Progenitor cell of endocrine pancreas (in vitro differentiated cells): ENCODE results near the gene ESR2. TPM values are rescaled to one million over a fixed set of nuclear protein-coding genes. Genes with fewer than 3 reads are reported as not detected.
"Not testable (repeated sequence)": the region's sequence is repeated elsewhere in the genome, so short reads cannot be mapped to it uniquely, and the experiment has no call there.

ENCODE experiments used
- DNase-seq: peaks from one replicate; pipeline ENCODE4 v3.0.0; 2021; ENCODE audit warnings: low spot score; ENCODE audit not compliant: unreplicated experiment
- H3K27ac Mint-ChIP-seq: 2 replicates; pipeline ENCODE4 v1.8.0; 2021; ENCODE audit warnings: mild to moderate bottlenecking, moderate library complexity, mixed read lengths
- H3K27me3 Mint-ChIP-seq: 2 replicates; pipeline ENCODE4 v1.8.0; 2021; ENCODE audit warnings: mixed read lengths
- H3K36me3 Mint-ChIP-seq: 2 replicates; pipeline ENCODE4 v1.8.0; 2022; ENCODE audit warnings: mixed read lengths; ENCODE audit not compliant: insufficient read depth
- H3K4me1 Mint-ChIP-seq: 2 replicates; pipeline ENCODE4 v1.8.0; 2021; ENCODE audit warnings: low read depth, mixed read lengths
- H3K4me3 Mint-ChIP-seq: 2 replicates; pipeline ENCODE4 v1.8.0; 2021; ENCODE audit warnings: low read depth, mild to moderate bottlenecking, moderate library complexity, mixed read lengths
- H3K9me3 Mint-ChIP-seq: 2 replicates; pipeline ENCODE4 v1.8.0; 2021; ENCODE audit warnings: low read depth, mixed read lengths
- total RNA-seq: library from RNA; stranded (reverse); gene quantifications from 2 replicates; pipeline ENCODE4 v1.2.1, GENCODE V29; 2021
- TF ChIP-seq, protein P1 (sequence below): fragments of 200-600 bp; sonication (generic); IDR thresholded peaks from one replicate; pipeline ENCODE4 v1.5.0; 2021; ENCODE audit warnings: antibody characterized with exemption, mild to moderate bottlenecking; ENCODE audit not compliant: unreplicated experiment

Gene ESR2
- total RNA-seq, 1 donor from 2014 or later: 0.29 TPM

DNA sequence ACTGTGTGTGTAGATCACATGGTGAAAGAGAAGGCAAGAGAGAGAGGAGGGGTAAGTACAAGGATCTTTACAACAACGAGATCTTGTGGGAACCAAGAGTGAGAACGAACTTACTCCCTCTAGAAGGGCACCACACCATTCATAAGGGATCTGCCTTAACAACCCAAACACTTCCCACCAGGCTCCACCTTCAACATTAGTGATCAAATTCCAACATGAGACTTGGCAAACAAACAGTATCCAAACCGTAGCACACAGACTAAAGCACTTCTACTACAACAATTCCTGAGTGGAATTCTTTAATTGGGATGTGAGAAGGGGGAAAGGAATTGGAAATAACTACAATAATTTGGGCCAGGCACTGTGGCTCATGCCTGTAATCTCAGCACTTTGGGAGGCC is 35.0 kb upstream of the ESR2 start:
- TF ChIP-seq, protein P1, sequence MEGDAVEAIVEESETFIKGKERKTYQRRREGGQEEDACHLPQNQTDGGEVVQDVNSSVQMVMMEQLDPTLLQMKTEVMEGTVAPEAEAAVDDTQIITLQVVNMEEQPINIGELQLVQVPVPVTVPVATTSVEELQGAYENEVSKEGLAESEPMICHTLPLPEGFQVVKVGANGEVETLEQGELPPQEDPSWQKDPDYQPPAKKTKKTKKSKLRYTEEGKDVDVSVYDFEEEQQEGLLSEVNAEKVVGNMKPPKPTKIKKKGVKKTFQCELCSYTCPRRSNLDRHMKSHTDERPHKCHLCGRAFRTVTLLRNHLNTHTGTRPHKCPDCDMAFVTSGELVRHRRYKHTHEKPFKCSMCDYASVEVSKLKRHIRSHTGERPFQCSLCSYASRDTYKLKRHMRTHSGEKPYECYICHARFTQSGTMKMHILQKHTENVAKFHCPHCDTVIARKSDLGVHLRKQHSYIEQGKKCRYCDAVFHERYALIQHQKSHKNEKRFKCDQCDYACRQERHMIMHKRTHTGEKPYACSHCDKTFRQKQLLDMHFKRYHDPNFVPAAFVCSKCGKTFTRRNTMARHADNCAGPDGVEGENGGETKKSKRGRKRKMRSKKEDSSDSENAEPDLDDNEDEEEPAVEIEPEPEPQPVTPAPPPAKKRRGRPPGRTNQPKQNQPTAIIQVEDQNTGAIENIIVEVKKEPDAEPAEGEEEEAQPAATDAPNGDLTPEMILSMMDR: no peak

DNA sequence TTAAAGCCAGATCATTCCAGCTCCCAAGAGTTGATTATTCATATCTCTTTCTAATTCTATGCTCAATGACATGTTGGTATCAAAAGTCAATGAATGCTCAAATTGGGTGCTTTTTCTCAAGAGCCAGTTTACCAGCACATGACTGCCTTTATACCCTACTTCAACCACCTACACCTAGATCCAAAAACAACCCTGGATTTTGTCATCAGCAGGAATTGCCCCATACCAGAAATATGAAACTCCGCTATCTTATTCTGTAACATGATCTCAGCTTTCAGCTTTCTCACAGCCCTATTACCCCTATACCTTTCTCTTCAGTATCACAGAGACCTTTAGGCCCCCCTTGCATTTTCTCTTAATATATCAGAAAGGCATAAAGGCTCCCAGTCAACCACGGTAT is 32.3 kb upstream of the ESR2 start:
- Mint-ChIP-seq H3K4me3 (no peak overlapping the region), H3K9me3 (no peaks in the 10 kb centered on the region), H3K4me1 (peaks cover 2% of the 10 kb centered on the region), H3K36me3 (no peaks in the 10 kb centered on the region), H3K27me3 (no peaks in the 10 kb centered on the region), H3K27ac (no peak overlapping the region)
- TF ChIP-seq, protein P1: no peak
- no peak for DNase-seq

More for the DNA sequence above, 35.0 kb upstream of the ESR2 start:
- H3K4me3 Mint-ChIP-seq: no peak overlapping the region
- H3K36me3 Mint-ChIP-seq: no peaks in the 10 kb centered on the region
- H3K27ac Mint-ChIP-seq: no peak overlapping the region
- no peaks in the 10 kb centered on the region for H3K9me3 Mint-ChIP-seq
- H3K27me3 Mint-ChIP-seq: no peaks in the 10 kb centered on the region
- peaks cover 4% of the 10 kb centered on the region for H3K4me1 Mint-ChIP-seq
- DNase-seq: no peak

DNA sequence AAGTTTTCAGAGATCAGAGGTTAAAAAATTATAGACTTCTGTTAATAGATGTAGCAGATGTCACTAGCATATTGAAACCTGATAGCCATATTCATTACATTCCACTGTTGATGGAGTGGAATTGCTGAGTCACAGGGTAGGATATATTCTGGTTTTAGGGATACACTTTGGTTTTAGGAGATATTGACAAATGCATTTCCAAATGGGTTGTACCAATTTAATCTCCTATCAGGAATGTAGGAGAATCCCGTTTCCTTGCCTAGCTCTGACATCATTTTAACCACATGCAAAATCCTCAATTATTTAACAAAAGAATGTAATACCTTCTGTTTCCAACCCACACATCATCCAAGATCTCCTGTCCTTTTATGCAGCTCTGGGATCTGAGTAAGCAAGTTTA is 30.7 kb upstream of the ESR2 start:
- peaks cover 2% of the 10 kb centered on the region for H3K4me1 Mint-ChIP-seq
- no peak overlapping the region for H3K4me3 Mint-ChIP-seq
- no peaks in the 10 kb centered on the region for H3K9me3 Mint-ChIP-seq
- H3K36me3 Mint-ChIP-seq: no peaks in the 10 kb centered on the region
- H3K27me3 Mint-ChIP-seq: no peaks in the 10 kb centered on the region
- TF ChIP-seq, protein P1: no peak
- H3K27ac Mint-ChIP-seq: no peak overlapping the region
- no peak for DNase-seq

DNA sequence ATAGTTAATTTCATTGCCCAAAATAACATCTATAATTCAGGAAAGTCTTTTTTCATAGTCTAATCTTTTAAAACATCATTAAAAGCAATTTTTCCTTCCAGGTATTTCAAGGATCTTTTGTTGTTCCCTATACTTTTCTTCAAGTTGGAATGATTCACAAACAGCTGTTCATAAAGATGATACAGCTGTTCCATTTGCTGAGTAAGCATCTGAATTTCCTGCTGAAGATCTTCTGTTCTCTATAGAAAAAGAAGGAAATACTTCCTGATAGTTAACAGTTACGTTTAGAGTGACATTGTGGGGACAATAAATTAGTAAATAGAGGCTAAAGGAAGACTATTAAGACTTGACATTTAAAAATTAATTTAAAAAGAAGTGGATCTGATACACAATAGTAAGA is 30.3 kb upstream of the ESR2 start:
- Mint-ChIP-seq H3K9me3 (no peaks in the 10 kb centered on the region), H3K27ac (no peak overlapping the region), H3K36me3 (no peaks in the 10 kb centered on the region), H3K4me1 (peaks cover 2% of the 10 kb centered on the region), H3K4me3 (no peak overlapping the region), H3K27me3 (no peaks in the 10 kb centered on the region)
- TF ChIP-seq, protein P1: no peak
- no peak for DNase-seq

DNA sequence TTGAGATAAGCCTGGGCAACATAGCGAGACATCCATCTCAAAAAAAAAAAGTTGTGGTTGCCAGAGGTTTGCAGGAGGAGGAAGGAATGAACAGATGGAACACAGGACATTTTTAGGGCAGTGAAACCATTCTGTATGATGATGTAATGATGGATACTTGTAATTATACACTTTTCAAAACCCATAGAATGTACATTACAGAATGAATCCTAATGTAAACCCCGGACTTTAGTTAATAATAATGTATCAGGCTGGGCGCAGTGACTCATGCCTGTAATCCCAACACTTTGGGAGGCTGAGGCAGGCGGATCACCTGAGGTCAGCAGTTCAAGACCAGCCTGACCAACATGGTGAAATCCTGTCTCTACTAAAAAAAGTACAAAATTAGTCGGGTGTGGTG is 26.2 kb upstream of the ESR2 start:
- not testable (repeated sequence) for H3K36me3 Mint-ChIP-seq, H3K9me3 Mint-ChIP-seq, H3K27me3 Mint-ChIP-seq, H3K4me3 Mint-ChIP-seq, DNase-seq, H3K27ac Mint-ChIP-seq, H3K4me1 Mint-ChIP-seq

DNA sequence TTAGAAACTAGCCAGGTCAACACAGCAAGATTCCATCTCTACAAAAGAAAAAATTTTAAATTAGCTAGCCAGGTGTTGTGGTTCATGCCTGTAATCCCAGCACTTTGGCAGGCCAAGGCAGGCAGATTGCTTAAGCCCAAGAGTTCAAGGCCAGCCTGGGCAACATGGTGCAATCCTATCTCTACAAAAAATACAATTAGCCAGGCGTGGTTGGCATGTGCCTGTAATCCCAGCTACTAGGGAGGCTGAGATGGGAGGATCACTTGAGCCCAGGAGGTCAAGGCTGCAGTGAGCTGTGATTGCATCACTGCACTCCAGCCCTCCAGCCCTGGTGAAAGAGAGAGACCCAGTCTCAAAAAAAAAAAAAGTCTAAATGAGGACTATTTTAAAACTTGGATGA is 24.5 kb upstream of the ESR2 start:
- not testable (repeated sequence) for H3K36me3 Mint-ChIP-seq, DNase-seq, H3K27me3 Mint-ChIP-seq, H3K4me3 Mint-ChIP-seq, H3K4me1 Mint-ChIP-seq, H3K27ac Mint-ChIP-seq
- H3K9me3 Mint-ChIP-seq: peaks cover 15% of the 10 kb centered on the region
